ENCODE measurements around the gene VDAC1.

- TF ChIP-seq, protein P1, sequence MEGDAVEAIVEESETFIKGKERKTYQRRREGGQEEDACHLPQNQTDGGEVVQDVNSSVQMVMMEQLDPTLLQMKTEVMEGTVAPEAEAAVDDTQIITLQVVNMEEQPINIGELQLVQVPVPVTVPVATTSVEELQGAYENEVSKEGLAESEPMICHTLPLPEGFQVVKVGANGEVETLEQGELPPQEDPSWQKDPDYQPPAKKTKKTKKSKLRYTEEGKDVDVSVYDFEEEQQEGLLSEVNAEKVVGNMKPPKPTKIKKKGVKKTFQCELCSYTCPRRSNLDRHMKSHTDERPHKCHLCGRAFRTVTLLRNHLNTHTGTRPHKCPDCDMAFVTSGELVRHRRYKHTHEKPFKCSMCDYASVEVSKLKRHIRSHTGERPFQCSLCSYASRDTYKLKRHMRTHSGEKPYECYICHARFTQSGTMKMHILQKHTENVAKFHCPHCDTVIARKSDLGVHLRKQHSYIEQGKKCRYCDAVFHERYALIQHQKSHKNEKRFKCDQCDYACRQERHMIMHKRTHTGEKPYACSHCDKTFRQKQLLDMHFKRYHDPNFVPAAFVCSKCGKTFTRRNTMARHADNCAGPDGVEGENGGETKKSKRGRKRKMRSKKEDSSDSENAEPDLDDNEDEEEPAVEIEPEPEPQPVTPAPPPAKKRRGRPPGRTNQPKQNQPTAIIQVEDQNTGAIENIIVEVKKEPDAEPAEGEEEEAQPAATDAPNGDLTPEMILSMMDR (IDR thresholded peaks at IDR 0.05; ENCODE audit: insufficient read depth, low read length): no peak
- TF ChIP-seq REST (IDR thresholded peaks at IDR 0.05; ENCODE audit: insufficient replicate concordance, low read depth): no peak
- no peak for TF ChIP-seq POLR2AphosphoS5 (IDR thresholded peaks at IDR 0.05; ENCODE audit: low read depth)
- no peak for TF ChIP-seq GABPA (IDR thresholded peaks at IDR 0.05; ENCODE audit: low read depth)
Measured at GRCh38 chr5:134038138-134038537, 33.4 kb upstream of the VDAC1 start.

All from HL-60 (cell line).